Measurements from ENCODE around the gene FAAP24. TPM values are rescaled to one million over a fixed set of nuclear protein-coding genes. Genes with fewer than 3 reads are reported as not detected.
"Not testable (repeated sequence)": the region's sequence is repeated elsewhere in the genome, so short reads cannot be mapped to it uniquely, and the experiment has no call there.

Gene FAAP24
- 1.0 TPM for total RNA-seq

DNA sequence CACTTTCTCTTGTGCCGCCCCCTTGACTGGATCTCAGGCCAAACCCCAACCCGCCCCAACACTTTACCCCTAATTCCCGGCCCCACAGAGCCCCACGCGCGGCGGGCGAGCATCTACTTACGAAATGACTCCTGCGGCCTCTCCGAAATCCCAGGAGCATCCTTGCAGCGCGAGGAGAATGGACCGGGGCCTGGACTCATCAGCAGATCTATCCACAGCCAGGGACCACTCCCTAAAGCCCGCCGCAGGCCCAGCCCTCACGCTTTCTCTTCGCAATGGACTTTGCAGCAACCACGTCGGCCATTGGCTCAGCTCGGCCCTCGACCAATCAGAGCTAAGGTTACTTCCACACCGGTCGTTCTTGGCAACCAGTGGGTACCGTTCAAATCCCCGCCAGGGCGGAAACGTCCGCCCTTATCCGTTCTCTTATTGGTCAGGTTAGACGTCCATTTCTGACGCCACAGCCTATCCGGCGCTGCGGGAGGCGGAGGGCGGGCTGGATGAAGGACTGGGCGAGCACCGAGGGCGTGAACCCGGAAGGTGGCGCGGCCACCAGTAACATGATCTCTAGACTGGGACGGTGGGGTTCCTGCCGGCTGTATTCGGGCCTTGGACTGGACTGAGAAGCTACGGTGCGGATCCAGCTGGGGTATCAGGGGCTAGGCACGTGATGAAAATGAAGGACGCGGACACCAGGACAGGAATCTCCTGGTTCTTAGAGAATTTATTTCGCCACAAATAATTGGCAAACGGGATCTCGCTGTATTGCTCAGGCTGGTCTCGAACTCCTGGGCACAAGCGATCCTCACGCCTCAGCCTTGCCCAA is at the start of gene FAAP24, which contains the start of gene CEP89:
TSS of gene FAAP24 (plus strand) at position 528 of the 826 bp plus-strand sequence. CDS start 955 bp downstream, outside the sequence.
TSS of gene CEP89 (minus strand) at position 244 of the 826 bp plus-strand sequence. CDS start at position 160, 84 bp downstream.
- peak within 1 kb of the TSS; percentile 91 to 93 (median 91) for H3K4me3 ChIP-seq (ENCODE audit: low read length in 3 of 3)
- H3K36me3 ChIP-seq (ENCODE audit: control insufficient read depth in 3 of 3, insufficient read depth in 3 of 3, low read length in 3 of 3) = peaks cover 2 to 4% (median 2%) of the 10 kb centered on the region in 3 donors
- no peaks in the 10 kb centered on the region for H3K9me3 ChIP-seq (ENCODE audit: control insufficient read depth in 3 of 3, low read length in 3 of 3)
- H3K27me3 ChIP-seq (ENCODE audit: control insufficient read depth in 3 of 3, insufficient read depth in 3 of 3, low read length in 3 of 3) = no peaks in the 10 kb centered on the region
- peak within 1 kb of the TSS; percentile 78 to 83 (median 82) for H3K9ac ChIP-seq (ENCODE audit: low read depth in 1 of 3, low read length in 3 of 3)
- peaks cover 11 to 17% (median 16%) of the 10 kb centered on the region in 3 donors for H3K4me1 ChIP-seq (ENCODE audit: control insufficient read depth in 3 of 3, insufficient read depth in 3 of 3, low read length in 3 of 3)
- H3K27ac ChIP-seq (ENCODE audit: low read depth, low read length) = peak within 1 kb of the TSS; percentile 66

- H3K27ac ChIP-seq (ENCODE audit: low read depth, low read length) = no peak overlapping the region
- H3K36me3 ChIP-seq (ENCODE audit: control insufficient read depth in 3 of 3, insufficient read depth in 3 of 3, low read length in 3 of 3) = peaks cover 29 to 44% (median 31%) of the 10 kb centered on the region in 3 donors
- no peaks in the 10 kb centered on the region for H3K4me1 ChIP-seq (ENCODE audit: control insufficient read depth in 3 of 3, insufficient read depth in 3 of 3, low read length in 3 of 3)
- no peak overlapping the region for H3K4me3 ChIP-seq (ENCODE audit: low read length in 3 of 3)
- no peaks in the 10 kb centered on the region for H3K9me3 ChIP-seq (ENCODE audit: control insufficient read depth in 3 of 3, low read length in 3 of 3)
- no peaks in the 10 kb centered on the region for H3K27me3 ChIP-seq (ENCODE audit: control insufficient read depth in 3 of 3, insufficient read depth in 3 of 3, low read length in 3 of 3)
- no peak overlapping the region for H3K9ac ChIP-seq (ENCODE audit: low read depth in 1 of 3, low read length in 3 of 3)
These were observed 47.8 kb upstream of the FAAP24 start for GRCh38 chr19:32924200-32924599.

DNA sequence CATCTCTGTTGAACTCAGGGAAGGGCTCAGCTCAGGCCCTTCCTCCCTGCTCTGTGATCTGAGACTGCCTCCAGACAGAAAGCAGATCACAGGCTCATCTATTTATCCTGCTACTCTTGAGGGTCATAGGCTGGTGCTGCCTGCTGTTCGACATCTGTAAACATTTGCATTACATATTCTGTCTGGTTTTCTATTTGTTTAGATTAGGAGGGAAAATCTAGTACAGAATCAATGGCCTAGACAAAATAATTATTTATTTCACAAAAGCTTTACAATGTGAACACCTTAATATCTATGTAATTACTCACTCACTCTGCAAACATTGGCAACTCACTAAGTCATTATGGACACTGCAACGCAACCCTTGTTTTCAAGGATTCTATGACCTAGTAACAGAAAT is 43.2 kb upstream of the FAAP24 start:
- no peaks in the 10 kb centered on the region for H3K9me3 ChIP-seq (ENCODE audit: control insufficient read depth in 3 of 3, low read length in 3 of 3)
- H3K27me3 ChIP-seq (ENCODE audit: control insufficient read depth in 3 of 3, insufficient read depth in 3 of 3, low read length in 3 of 3) = no peaks in the 10 kb centered on the region
- H3K36me3 ChIP-seq (ENCODE audit: control insufficient read depth in 3 of 3, insufficient read depth in 3 of 3, low read length in 3 of 3) = peaks cover 28 to 42% (median 40%) of the 10 kb centered on the region in 3 donors
- H3K4me1 ChIP-seq (ENCODE audit: control insufficient read depth in 3 of 3, insufficient read depth in 3 of 3, low read length in 3 of 3) = no peaks in the 10 kb centered on the region
- H3K9ac ChIP-seq (ENCODE audit: low read depth in 1 of 3, low read length in 3 of 3) = no peak overlapping the region
- H3K27ac ChIP-seq (ENCODE audit: low read depth, low read length) = no peak overlapping the region
- H3K4me3 ChIP-seq (ENCODE audit: low read length in 3 of 3) = no peak overlapping the region

GRCh38 chr19:32930567-32930966 is 41.5 kb upstream of the FAAP24 start:
- Histone ChIP-seq H3K27ac (ENCODE audit: low read depth, low read length) (no peak overlapping the region), H3K9me3 (ENCODE audit: control insufficient read depth in 3 of 3, low read length in 3 of 3) (no peaks in the 10 kb centered on the region), H3K27me3 (ENCODE audit: control insufficient read depth in 3 of 3, insufficient read depth in 3 of 3, low read length in 3 of 3) (no peaks in the 10 kb centered on the region), H3K36me3 (ENCODE audit: control insufficient read depth in 3 of 3, insufficient read depth in 3 of 3, low read length in 3 of 3) (peaks cover 26 to 34% (median 33%) of the 10 kb centered on the region in 3 donors), H3K9ac (ENCODE audit: low read depth in 1 of 3, low read length in 3 of 3) (no peak overlapping the region), H3K4me3 (ENCODE audit: low read length in 3 of 3) (no peak overlapping the region), H3K4me1 (ENCODE audit: control insufficient read depth in 3 of 3, insufficient read depth in 3 of 3, low read length in 3 of 3) (no peaks in the 10 kb centered on the region)

GRCh38 chr19:32933571-32933970 is 38.5 kb upstream of the FAAP24 start:
- H3K27me3 ChIP-seq (ENCODE audit: control insufficient read depth in 3 of 3, insufficient read depth in 3 of 3, low read length in 3 of 3) = no peaks in the 10 kb centered on the region
- no peak overlapping the region for H3K27ac ChIP-seq (ENCODE audit: low read depth, low read length)
- no peak overlapping the region for H3K9ac ChIP-seq (ENCODE audit: low read depth in 1 of 3, low read length in 3 of 3)
- H3K9me3 ChIP-seq (ENCODE audit: control insufficient read depth in 3 of 3, low read length in 3 of 3) = no peaks in the 10 kb centered on the region
- H3K4me1 ChIP-seq (ENCODE audit: control insufficient read depth in 3 of 3, insufficient read depth in 3 of 3, low read length in 3 of 3) = no peaks in the 10 kb centered on the region
- H3K36me3 ChIP-seq (ENCODE audit: control insufficient read depth in 3 of 3, insufficient read depth in 3 of 3, low read length in 3 of 3) = peaks cover 26 to 45% (median 37%) of the 10 kb centered on the region in 3 donors
- no peak overlapping the region for H3K4me3 ChIP-seq (ENCODE audit: low read length in 3 of 3)

- Histone ChIP-seq H3K4me3 (ENCODE audit: low read length in 3 of 3) (no peak overlapping the region), H3K9ac (ENCODE audit: low read depth in 1 of 3, low read length in 3 of 3) (no peak overlapping the region), H3K27me3 (ENCODE audit: control insufficient read depth in 3 of 3, insufficient read depth in 3 of 3, low read length in 3 of 3) (no peaks in the 10 kb centered on the region), H3K27ac (ENCODE audit: low read depth, low read length) (no peak overlapping the region), H3K36me3 (ENCODE audit: control insufficient read depth in 3 of 3, insufficient read depth in 3 of 3, low read length in 3 of 3) (peaks cover 16 to 29% (median 26%) of the 10 kb centered on the region in 3 donors), H3K4me1 (ENCODE audit: control insufficient read depth in 3 of 3, insufficient read depth in 3 of 3, low read length in 3 of 3) (no peaks in the 10 kb centered on the region), H3K9me3 (ENCODE audit: control insufficient read depth in 3 of 3, low read length in 3 of 3) (no peaks in the 10 kb centered on the region)
These were observed 36.4 kb upstream of the FAAP24 start for GRCh38 chr19:32935629-32936028.

DNA sequence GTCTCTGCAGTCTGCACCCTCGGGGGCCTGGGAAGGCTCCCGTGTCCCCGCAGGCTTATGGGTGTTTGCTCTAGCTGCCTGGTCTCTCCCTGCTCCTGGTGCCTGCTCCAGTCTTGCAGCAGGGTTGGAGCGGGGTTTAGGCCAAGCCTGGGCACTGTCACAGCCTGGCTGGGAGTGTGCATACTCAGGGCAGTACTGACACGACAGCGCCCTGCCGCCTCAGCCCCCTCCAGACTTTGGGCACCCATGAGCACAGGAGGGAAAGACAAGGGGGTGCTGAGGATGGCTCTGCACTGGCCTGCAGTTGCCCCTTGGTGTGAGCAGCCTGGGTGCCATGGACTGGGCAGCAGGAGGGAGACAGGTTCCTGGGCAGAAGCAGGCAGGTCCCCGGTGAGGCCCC is 36.0 kb upstream of the FAAP24 start:
- Histone ChIP-seq H3K9me3 (ENCODE audit: control insufficient read depth in 3 of 3, low read length in 3 of 3) (no peaks in the 10 kb centered on the region), H3K27me3 (ENCODE audit: control insufficient read depth in 3 of 3, insufficient read depth in 3 of 3, low read length in 3 of 3) (no peaks in the 10 kb centered on the region), H3K27ac (ENCODE audit: low read depth, low read length) (no peak overlapping the region), H3K36me3 (ENCODE audit: control insufficient read depth in 3 of 3, insufficient read depth in 3 of 3, low read length in 3 of 3) (peaks cover 15 to 27% (median 26%) of the 10 kb centered on the region in 3 donors), H3K4me1 (ENCODE audit: control insufficient read depth in 3 of 3, insufficient read depth in 3 of 3, low read length in 3 of 3) (no peaks in the 10 kb centered on the region), H3K4me3 (ENCODE audit: low read length in 3 of 3) (no peak overlapping the region), H3K9ac (ENCODE audit: low read depth in 1 of 3, low read length in 3 of 3) (no peak overlapping the region)

- H3K36me3 ChIP-seq (ENCODE audit: control insufficient read depth in 3 of 3, insufficient read depth in 3 of 3, low read length in 3 of 3) = peaks cover 27 to 44% (median 38%) of the 10 kb centered on the region in 3 donors
- H3K4me3 ChIP-seq (ENCODE audit: low read length in 3 of 3); H3K27me3 ChIP-seq (ENCODE audit: control insufficient read depth in 3 of 3, insufficient read depth in 3 of 3, low read length in 3 of 3); H3K4me1 ChIP-seq (ENCODE audit: control insufficient read depth in 3 of 3, insufficient read depth in 3 of 3, low read length in 3 of 3); H3K9ac ChIP-seq (ENCODE audit: low read depth in 1 of 3, low read length in 3 of 3); H3K27ac ChIP-seq (ENCODE audit: low read depth, low read length); H3K9me3 ChIP-seq (ENCODE audit: control insufficient read depth in 3 of 3, low read length in 3 of 3): not testable (repeated sequence)
These were observed 30.8 kb upstream of the FAAP24 start for GRCh38 chr19:32941273-32941672.

DNA sequence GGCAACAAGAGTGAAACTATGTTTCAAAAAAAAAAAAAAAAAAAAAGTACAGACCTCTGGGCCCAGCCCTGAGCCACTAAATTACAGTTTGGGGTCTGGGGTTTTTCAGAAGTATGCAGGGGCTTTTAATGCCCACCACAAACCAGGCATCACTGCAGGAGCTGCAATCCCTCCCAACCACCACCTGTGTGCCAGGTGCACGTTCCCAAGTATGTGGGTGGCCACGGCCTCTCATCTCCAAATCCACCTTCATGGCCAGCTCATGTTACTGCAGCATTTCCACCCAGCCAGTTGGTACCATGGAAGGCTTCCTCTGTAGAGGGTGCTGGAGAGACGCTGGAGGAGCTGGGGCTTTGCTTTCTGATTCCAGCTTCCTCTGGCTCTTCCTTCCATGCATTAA is 26.8 kb upstream of the FAAP24 start:
- no peaks in the 10 kb centered on the region for H3K9me3 ChIP-seq (ENCODE audit: control insufficient read depth in 3 of 3, low read length in 3 of 3)
- peaks cover 37 to 47% (median 47%) of the 10 kb centered on the region in 3 donors for H3K36me3 ChIP-seq (ENCODE audit: control insufficient read depth in 3 of 3, insufficient read depth in 3 of 3, low read length in 3 of 3)
- H3K4me3 ChIP-seq (ENCODE audit: low read length in 3 of 3) = no peak overlapping the region
- H3K27me3 ChIP-seq (ENCODE audit: control insufficient read depth in 3 of 3, insufficient read depth in 3 of 3, low read length in 3 of 3) = no peaks in the 10 kb centered on the region
- H3K9ac ChIP-seq (ENCODE audit: low read depth in 1 of 3, low read length in 3 of 3) = no peak overlapping the region
- no peak overlapping the region for H3K27ac ChIP-seq (ENCODE audit: low read depth, low read length)
- H3K4me1 ChIP-seq (ENCODE audit: control insufficient read depth in 3 of 3, insufficient read depth in 3 of 3, low read length in 3 of 3) = no peaks in the 10 kb centered on the region

DNA sequence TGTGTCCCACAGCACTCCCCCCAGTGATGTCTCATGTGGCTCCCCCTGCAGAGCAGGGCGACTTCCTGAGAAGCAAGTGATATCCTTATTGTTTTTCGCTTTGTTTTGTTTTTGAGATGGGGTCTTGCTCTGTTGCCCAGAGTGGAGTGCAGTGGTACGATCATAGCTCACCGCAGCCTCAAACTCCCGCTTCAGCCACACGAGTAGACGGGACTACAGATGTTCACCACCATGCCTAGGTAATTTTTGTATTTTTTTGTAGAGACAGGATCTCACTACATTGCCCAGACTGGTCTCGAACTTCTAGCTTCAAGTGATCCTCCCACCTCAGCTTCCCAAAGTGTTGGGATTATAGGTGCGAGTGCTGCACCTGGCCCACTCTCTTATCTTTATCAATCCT is 5.3 kb upstream of the FAAP24 start:
- Histone ChIP-seq H3K27ac (ENCODE audit: low read depth, low read length) (no peak overlapping the region), H3K36me3 (ENCODE audit: control insufficient read depth in 3 of 3, insufficient read depth in 3 of 3, low read length in 3 of 3) (peaks cover 7 to 34% (median 25%) of the 10 kb centered on the region in 3 donors), H3K9me3 (ENCODE audit: control insufficient read depth in 3 of 3, low read length in 3 of 3) (no peaks in the 10 kb centered on the region), H3K9ac (ENCODE audit: low read depth in 1 of 3, low read length in 3 of 3) (no peak overlapping the region), H3K4me3 (ENCODE audit: low read length in 3 of 3) (no peak overlapping the region), H3K4me1 (ENCODE audit: control insufficient read depth in 3 of 3, insufficient read depth in 3 of 3, low read length in 3 of 3) (peaks cover 8 to 13% (median 12%) of the 10 kb centered on the region in 3 donors), H3K27me3 (ENCODE audit: control insufficient read depth in 3 of 3, insufficient read depth in 3 of 3, low read length in 3 of 3) (no peaks in the 10 kb centered on the region)

Data from skeletal muscle tissue (tissue), 4 donors.